ENCODE data around the gene CTU2.

The CTU2 gene

DNA sequence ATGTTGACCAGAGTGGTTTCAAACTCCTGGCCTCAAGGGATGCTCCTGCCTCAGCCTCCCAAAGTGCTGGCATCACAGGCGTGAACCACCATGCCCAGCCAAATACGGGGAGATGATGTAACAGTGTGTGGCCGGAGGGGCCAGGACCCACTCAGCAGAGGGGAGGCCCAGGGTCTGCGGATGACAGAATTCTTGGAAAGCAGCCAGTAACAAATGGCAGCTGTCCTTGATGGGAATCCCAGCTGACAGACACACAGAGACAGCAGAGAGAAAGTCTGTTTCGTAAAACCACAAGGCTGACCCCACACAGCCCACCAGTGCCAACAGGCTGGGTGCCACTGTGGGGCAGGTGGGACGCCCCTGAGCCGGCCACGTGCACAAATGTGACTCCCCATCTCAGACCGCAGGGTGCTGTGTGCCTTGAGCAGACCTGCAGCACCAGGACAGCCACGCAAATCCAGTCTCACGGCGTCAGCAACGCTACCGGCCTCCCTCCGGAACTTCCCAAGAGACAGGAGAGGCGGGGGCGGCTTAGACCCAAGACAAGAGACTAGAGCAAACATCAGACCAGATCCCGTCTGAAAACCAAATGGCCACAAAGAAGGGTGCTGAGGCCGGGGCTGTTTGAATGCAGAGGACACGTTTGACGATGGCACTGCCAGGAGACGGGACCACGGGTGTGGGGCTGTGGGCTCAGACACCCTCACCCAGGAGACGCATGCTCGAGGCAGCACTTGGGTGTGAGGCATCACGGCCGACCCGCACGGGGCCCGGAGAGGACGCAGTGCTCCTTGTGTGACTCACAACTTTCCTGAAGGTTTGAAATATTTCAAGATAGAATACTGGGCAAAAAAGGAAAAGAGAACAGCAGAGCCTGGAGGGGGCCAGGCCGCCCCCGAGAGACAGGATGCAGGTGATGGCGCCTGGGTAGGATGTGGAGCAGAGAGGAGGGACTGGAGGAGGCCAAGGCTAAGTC is 24.6 kb downstream of the CTU2 start:
- no peak for DNase-seq (ENCODE audit: low read depth in 2 of 2)

DNA sequence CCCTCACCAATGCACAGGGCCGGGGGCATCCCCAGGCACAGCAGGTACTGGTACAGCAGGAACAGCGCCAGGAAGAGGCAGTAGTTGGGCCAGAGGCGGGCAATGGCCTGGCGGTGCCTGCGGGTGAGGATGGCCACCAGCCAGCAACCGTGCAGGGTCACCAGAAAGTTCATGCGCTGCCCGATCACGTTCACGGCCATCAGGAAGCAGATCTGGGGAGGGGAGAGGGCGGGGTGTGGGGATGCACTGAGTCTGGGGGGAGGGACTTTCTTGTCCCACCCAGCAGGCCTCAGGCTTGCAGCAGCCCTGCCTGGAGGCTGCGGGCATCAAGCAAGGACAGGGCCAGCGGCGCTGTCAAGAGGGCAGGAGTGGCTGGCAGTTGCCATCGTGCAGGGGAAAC is 25.4 kb downstream of the CTU2 start:
- DNase-seq (ENCODE audit: low read depth in 2 of 2): no peak

DNA sequence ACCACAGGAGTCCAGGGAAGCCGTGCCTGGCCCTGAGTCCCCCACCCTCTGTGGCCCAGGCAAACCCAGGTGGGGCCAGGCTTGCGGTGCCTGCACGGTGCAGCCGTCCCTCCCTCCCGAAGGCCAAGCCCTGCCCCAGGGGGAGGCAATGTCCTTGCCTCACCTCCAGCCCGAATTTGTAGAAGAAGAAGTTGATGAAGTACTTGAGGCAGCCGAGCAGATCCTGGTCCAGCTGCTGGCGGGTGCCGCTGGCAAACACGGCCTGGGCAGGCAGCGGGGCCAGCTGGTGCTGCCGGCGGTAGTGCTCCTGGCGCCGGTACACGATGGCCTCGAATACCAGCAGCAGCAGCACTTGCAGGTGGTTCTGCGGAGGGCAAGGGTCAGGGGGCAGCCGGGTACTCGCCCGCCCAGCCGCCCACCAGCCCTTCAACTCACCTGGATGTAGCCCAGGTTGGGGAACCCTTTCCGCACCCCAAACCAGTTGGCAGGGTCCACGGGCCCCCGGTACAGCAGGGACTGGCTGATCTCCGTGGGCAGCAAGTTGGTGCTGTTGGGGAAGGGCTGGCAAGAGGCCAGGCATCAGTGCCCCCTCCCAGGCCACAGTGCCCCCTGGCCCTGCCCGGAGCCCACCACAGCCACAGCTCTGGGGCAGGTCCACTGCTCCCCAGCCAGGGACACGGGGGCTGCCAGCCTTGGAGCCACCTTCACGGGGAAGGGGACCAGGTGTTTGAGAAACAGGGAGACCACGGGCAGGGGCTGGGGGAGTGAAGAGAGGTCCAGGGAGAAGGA is 26.1 kb downstream of the CTU2 start:
- no peak for DNase-seq (ENCODE audit: low read depth in 2 of 2)

DNA sequence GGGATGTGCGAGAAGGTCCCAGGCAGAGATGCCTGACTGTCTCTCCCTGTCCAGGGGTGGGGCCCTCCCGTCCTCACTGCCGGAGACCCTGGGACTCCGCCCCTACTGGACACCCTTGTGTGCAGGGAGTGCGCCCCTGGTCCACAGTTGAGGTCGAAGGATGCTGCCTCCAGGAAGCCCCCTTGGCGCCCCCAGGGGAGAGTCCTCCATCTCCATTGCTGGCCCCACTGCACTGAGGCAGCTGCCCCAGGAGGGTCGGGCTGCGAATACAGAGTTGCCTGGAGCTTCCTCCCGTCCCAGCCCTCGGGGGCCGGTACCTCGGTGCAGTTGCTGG is 26.6 kb downstream of the CTU2 start:
- DNase-seq (ENCODE audit: low read depth in 2 of 2): no peak

DNA sequence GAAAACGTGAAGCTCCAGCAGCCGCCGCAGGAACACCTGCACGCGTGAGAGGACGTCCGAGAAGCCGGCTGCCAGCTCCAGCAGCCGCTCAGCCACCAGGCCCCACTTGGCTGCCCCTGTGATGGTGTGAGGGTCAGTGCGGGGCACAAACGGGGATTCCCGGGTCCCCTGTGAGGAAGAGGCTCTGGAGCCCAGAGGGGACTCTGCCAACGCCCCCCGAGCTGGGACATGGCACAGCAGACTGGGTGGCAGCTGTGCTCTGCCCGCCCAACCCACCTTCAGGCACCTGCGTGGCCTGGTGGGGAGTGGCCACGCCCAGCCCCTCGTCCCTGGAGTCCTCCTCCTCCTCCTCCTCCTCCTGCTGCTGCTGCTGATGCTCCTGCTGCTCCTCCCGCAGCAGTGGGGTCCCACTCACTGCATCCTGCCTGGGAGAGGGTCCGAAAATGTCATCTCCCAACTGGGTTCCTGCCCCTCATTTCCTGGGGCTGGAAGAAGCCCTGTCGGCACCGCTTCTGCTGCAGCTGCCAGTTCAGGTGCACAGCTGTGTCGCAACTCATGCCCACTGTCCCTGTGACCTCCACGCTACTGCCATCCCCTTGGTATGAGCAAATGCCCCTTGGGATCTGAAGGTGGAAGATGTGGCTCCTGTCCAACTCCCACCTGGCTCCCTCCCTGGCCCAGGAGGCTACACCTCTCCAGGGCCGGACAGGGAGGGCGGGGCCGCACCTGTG is 27.5 kb downstream of the CTU2 start:
- no peak for DNase-seq (ENCODE audit: low read depth in 2 of 2)

DNA sequence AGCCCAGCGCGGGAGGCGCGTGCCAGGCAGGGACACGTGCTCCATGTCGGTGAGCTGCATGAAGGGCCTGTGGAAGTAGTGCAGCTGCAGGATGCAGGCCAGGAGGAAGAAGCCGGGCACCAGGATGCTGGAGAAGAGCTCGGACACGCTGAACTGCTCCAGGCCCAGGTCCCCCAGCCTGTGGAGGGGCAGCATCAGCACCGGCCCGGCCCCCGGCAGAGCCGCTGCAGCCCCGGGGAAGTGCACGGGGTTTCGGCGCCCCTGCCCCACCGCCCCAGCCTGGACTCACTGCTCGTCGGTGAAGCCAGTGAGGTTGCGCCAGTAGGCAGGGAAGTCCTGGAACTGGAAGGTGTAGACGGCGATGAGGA is 28.0 kb downstream of the CTU2 start:
- DNase-seq (ENCODE audit: low read depth in 2 of 2): no peak

DNA sequence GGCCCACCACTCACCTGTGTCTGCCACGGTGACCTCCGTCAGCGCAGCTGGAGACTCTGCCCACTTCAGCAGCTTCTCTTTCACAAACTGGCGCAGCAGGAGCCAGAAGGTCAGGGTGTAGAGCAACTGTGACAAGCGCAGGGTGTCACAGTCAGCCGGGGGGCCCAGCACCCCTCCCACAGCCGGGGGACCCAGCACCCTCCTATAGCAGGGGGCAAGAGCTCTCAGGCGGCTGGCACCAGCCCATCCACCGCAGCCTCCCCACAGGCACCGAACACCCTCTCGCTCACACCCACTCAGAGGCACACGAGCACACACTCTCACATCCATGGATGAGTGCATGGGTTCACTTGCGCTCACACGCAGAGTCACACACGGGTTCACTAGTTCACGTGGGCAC is 28.8 kb downstream of the CTU2 start:
- no peak for DNase-seq (ENCODE audit: low read depth in 2 of 2)

DNA sequence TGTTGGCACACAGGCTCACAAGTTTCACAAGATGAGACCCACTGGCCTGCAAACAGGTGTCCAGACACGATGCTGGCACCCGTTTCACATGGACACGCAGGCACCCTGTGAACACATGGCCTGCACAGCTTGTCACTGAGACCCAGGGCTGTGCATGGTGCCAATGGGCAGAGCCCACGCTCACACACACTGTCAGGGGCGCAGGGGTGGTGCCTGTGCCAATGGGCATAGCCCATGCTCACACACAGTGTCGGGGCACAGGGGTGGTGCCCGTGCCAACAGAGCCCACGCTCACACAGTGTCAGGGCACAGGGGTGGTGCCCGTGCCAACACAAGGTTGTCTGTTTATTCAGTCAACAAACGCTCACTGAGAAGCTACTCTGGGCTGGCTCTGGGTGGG is 29.3 kb downstream of the CTU2 start:
- DNase-seq (ENCODE audit: low read depth in 2 of 2): no peak

DNA sequence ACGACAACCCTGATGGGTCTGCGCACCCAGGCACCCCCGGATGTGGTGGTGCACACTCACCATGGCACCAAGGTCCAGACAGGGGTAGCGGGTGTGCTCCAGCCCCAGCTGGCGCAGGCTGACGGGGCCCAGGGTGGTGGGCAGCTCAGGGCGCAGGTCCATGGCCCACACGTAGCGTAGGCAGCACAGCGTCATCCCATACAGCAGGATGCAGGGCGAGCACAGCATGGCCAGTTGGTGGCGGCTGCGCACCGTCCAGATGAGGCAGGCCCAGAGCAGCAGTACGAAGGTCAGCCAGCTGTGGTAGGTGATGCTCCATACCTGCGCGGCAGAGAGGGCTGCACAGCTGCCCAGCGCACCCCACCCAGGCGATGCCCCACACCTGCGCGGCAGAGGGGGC is 29.8 kb downstream of the CTU2 start:
- no peak for DNase-seq (ENCODE audit: low read depth in 2 of 2)

DNA sequence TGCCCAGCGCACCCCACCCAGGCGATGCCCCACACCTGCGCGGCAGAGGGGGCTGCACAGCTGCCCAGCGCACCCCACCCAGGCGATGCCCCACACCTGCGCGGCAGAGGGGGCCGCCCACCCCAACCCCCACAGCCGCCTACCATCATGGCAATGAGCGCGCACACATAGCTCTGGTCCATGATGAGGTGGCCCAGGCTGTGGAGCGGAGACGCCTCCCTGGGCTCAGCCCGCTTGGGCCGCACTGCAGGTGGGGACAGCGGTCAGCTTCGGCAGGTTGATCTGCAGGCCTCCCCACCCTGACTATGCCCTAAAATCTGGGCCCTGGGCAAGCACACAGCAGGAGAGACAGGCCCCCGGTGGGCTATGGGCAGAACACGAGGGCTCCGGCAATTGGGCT is 30.2 kb downstream of the CTU2 start:
- DNase-seq (ENCODE audit: low read depth in 2 of 2): no peak

DNA sequence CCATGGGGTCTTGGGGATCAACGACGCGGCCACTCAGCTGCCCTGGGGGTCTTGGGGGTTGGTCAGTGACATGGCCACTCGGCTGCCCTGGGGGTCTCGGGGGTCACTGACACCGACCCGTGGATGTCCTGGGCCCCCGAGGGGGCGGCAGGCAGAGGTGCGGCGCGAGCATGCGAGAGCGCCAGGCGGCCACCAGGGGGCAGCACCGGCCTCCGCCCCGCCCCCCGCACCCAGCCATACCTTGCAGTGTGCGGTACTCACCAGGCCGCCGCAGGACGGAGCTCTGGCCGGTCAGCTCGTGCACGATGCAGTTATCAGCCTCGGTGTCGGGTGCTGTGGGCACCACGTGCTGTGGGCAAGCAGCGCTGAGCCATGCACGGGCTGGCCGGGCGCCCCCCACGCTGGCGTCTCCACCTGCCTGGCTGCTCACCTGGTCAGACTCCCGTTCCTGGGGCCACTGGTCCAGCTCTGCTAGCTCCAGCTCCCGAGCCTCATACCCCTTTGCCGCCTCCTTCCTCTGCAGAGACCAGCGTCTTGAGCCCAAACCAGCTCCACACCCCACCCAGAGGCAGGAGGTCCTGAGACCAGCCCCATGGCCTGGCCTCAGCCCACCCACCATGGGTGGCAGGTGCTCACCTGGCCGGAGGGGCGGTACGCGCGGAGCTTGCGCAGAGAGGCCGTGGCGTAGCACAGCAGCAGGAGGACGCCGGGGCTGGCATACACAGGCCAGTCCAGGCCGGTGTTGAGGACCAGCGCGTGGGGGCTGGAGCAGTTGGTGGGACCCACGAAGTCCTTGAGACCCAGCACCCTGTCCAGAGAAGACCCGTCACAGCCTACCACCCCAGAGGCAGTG is 31.2 kb downstream of the CTU2 start:
- peak; percentile 31 to 76 for DNase-seq (ENCODE audit: low read depth in 2 of 2)

DNA sequence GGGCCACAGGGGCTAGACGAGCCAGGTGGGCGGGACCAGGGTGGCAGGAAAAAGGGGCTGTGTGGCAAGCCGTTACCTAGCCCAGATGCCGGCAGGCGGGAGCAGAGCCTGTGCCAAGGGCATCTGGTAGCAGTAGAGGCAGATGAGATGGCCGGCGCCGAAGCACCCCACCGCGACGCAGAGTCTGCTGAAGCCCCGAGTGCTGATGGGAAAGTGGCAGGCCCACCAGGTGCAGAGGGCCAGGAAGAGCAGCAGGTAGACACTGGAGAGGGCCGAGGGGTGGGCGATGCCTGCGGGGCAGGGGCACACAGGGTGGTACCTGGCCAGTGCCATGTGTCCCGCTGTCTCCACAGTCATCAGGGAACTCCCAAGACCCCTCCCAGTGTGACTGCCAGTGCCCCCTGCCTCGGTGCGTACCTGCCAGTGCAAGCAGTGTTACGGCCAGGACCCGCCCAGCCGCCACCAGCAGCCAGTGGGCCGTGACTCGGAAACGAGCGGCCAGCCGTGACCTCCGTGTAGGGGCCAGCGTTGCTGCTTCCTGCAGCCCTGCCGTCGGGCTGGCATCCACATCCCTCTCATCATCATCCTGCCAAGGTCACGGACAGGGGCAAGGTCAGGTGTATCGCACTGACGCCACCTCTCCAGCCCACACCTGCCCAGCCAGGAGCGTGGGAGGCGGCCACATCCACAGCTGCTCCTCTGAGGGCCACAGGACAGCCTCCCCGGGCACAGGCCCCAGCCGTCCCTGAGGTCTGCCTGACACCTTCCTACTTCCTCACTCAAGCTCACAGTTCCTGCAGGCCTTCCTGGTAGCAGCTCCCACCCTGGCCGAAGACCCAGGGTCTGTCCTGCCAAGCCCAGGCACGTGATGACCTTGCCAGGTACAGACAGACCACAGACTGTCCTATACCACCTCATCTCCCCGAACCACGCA is 32.1 kb downstream of the CTU2 start:
- no peak for DNase-seq (ENCODE audit: low read depth in 2 of 2)

DNA sequence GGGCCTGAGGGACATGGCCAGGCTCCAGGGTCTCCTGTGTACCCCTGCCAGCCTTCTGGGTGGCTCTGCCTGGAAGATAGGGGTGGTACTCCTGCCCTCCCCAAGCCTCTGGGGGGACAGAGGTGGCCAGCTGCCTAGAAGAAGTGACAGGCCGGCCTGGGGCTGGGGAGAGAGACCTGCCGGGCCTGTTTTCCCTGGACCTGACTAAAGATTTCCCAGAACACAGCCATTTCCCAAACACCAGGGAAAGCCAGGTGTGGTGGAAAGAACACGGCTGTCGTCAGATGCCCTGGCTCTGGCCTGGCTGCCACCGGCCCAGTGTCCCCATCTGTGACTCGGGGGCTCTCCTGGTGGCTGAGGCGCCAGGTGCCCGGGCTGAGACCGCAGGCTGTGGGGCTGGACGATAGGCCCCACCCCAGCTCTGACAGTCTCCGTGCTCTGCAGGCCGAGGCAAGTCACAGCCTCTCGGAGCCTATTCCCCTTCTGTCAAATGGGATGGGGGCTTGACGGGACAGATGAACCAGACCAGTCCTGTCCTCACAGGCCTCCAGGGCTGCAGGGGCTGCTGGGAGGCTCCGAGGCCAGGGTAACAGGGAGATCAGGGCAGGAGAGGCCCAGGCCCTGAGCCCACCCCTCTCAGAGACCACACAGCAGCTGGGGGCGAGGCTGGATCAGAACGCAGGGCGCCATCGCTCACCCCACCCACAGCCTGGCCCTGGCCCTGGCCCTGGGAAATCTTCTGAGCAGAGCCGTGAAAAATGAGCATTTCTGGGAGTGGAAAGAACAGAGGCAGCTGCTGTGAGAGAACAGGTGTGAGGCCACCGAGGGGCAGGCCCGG is 33.1 kb downstream of the CTU2 start:
- DNase-seq (ENCODE audit: low read depth in 2 of 2): no peak

DNA sequence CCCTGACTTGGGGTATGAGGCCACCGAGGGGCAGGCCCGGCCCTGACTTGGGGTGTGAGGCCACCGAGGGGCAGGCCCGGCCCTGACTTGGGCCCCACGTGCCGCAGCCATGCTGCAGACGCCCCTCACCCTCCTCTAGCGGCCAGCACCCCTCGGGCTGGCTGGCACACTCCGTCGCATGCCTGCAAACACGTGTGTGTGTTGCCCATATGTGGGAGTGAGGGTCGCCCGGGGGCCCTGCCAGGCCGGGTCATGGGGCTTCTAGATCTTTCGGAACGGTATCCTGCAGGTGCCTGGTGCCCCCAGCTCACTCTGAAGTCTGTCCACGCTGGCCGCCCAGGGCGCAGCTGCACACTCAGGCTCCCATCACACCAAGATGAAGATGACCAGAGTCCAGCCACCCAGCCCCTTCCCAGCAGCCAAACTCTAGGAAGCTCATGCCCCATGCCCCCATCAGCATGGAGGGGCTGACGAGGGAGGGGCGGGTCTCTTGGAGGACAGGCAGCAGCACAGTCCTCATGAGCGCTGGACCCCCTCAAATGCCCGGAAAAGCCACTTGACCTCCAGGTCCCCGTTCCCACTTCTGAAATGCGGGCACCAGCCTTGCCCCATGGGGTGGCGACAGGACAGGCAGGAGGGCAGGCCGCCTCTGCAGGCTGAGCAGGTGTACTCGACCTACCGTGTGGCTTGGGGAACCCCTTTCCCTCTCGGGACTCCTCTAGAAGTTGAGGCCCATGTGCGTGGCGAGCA is 33.8 kb downstream of the CTU2 start:
- DNase-seq (ENCODE audit: low read depth in 2 of 2): no peak

DNA sequence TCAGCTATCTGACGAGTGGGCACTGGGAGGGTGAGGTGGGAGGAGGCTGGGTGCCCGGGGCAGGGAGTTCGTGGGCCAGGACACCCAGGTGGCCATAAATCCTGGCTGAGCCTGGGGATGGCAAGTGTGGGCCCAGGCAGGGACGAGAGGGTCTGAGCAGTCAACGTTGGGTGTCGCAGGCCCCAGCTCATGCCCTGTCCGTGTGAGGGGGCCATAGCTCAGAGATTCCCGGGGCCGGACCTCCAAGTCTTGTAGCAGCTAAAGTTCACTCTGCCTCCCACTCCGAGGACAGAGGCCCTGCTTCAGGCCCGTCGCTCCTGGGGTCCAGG is 34.4 kb downstream of the CTU2 start:
- DNase-seq (ENCODE audit: low read depth in 2 of 2): no peak

DNA sequence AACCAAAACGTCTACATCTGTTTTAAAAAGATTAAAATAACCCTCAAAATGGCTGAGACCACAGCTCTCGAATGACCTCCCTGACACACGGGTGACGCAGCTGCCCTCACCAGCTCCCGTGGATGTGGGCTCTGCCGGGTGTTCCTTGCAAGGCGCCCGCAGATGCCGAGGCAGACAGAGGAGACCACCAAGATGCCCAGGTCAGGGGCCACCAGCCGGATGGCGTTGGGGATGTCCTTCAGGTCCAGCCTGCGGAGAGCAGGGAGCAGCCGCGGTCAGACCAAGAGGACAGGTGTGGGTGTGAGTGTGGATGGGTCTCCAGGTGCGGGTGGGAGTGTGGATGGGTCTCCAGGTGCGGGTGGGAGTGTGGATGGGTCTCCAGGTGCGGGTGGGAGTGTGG is 35.1 kb downstream of the CTU2 start:
- no peak for DNase-seq (ENCODE audit: low read depth in 2 of 2)

DNA sequence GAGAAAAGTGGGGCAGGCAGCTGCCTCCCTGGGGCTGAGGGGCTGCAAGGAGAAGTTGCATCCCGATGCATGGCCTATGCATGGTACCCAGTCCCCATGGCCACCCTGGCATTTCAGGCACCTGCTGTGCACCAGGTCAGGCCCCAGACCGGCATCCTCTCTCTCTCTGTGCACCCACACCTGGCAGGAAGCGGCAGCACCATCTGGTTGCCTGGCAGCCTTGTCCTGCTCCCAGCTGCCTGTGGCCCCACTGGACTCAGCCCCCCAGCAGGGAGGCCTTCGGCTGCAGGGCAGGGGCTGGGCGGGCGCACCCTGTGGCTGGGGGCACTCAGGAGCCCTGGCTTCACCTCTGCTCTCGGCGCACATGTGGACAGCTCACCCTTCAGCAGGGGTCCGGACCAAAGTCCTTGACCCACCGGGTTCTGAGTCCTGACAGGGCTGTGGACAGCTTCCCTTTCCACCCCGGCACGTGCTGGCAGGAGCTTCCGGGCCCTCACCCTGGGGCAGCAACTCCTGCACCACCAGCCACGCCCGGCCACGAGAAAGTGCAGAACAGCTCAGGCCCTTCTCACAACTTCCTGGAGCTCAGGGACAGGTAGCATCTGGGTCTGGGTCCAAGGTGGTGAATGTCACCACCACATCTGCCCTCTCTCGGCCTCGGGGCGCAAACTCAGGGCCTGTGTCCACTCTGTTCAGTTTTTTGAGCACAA is 36.7 kb downstream of the CTU2 start:
- DNase-seq (ENCODE audit: low read depth in 2 of 2): no peak
